Smooth muscle cell (in vitro differentiated cells): Measurements from ENCODE around the gene MORN1. TPM values are rescaled to one million over a fixed set of nuclear protein-coding genes. Genes with fewer than 3 reads are reported as not detected.

Experiments used
- DNase-seq: peaks from one replicate; lab custom pipeline; 2025; ENCODE audit not compliant: unreplicated experiment; lab: John Stamatoyannopoulos, UW
- H2AFZ ChIP-seq: fragments of 200-600 bp; sonication (generic); 2 replicates; pipeline ENCODE4 v1.6.0; 2016; ENCODE audit warnings: antibody characterized with exemption, low read depth, mild to moderate bottlenecking
- H3F3A ChIP-seq: fragments of 200-600 bp; sonication (generic); 2 replicates; pipeline ENCODE4 v1.6.0; 2017; ENCODE audit warnings: antibody characterized with exemption, low read depth
- H3K27ac ChIP-seq: fragments of 200-600 bp; sonication (generic); 2 replicates; pipeline ENCODE4 v1.5.1; 2016; ENCODE audit warnings: low read depth, mild to moderate bottlenecking
- H3K27me3 ChIP-seq: fragments of 200-600 bp; sonication (generic); 2 replicates; pipeline ENCODE4 v1.6.1; 2016; ENCODE audit warnings: low read depth, mild to moderate bottlenecking
- H3K36me3 ChIP-seq: fragments of 200-600 bp; sonication (generic); 2 replicates; pipeline ENCODE4 v1.5.1; 2016; ENCODE audit warnings: low read depth
- H3K4me1 ChIP-seq: fragments of 200-600 bp; sonication (generic); 2 replicates; pipeline ENCODE4 v1.5.1; 2016; ENCODE audit warnings: low read depth
- H3K4me2 ChIP-seq: fragments of 200-600 bp; sonication (generic); 2 replicates; pipeline ENCODE4 v1.6.0; 2016; ENCODE audit warnings: mild to moderate bottlenecking
- H3K4me3 ChIP-seq: fragments of 200-600 bp; sonication (generic); 2 replicates; pipeline ENCODE4 v1.5.1; 2016; ENCODE audit warnings: mild to moderate bottlenecking
- H3K79me2 ChIP-seq: fragments of 200-600 bp; sonication (generic); 2 replicates; pipeline ENCODE4 v1.6.0; 2016; ENCODE audit warnings: low read depth, mild to moderate bottlenecking
- H3K9ac ChIP-seq: fragments of 200-600 bp; sonication (generic); 2 replicates; pipeline ENCODE4 v1.6.0; 2016; ENCODE audit warnings: low read depth
- H3K9me3 ChIP-seq: fragments of 200-600 bp; sonication (generic); replicated peaks from 2 replicates; pipeline ENCODE4 v1.5.1; 2016; ENCODE audit warnings: low read depth
- H4K20me1 ChIP-seq: fragments of 200-600 bp; sonication (generic); 2 replicates; pipeline ENCODE4 v1.6.0; 2016; ENCODE audit warnings: low read depth
- WGBS: methylation state at CpG from one replicate; pipeline ENCODE4 v1.1.7; 2016; ENCODE audit warnings: low lambda C conversion rate; 5-methylcytosine and 5-hydroxymethylcytosine counted together
- polyA plus RNA-seq: library from polyadenylated mRNA; unstranded; fragments of >200 nt; fragmentation: Nextera tagmentation; extraction: Ambion mirVana; gene quantifications from 2 replicates; pipeline ENCODE4 v1.2.1, GENCODE V29; 2016
- total RNA-seq: library from RNA; depleted of rRNA; stranded (reverse); fragments of >200 nt; gene quantifications from 2 replicates; pipeline ENCODE4 v1.2.3, GENCODE V29; 2014
- TF ChIP-seq, protein P1 (sequence below): fragments of 200-600 bp; sonication (generic); IDR thresholded peaks from 2 replicates; pipeline ENCODE4 v1.5.1; 2017; ENCODE audit warnings: borderline replicate concordance, mild to moderate bottlenecking, antibody characterized with exemption; ENCODE audit not compliant: insufficient read depth, poor library complexity, severe bottlenecking

MORN1 gene
- total and polyA plus RNA-seq, 2 experiments from 2014 or later: 4.9 to 6.2 TPM

DNA sequence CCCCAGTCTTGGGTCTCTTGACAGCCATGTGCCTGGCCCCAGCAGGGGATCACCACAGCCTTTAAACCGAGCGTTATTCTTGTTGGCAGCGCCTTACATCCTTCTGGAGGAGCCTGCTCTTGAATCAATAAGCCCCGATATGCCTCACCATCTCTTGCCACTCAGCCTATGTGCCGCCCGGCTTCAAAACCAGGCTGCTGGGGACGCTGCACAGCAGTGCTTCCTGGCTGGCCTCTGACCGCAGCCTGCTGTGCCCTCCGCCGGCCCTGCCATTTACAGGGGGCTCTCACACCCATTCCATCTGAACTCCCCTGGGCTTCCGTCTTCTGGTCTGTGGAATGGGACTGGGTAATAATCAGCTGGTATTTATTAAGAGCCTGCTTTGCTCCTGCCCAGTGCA is 24.0 kb upstream of the MORN1 start:
- Histone ChIP-seq H2AFZ (no peak overlapping the region), H3K79me2 (no peaks in the 10 kb centered on the region)
- 84% methylated on average over 11 of the region's 11 CpGs for WGBS

DNA sequence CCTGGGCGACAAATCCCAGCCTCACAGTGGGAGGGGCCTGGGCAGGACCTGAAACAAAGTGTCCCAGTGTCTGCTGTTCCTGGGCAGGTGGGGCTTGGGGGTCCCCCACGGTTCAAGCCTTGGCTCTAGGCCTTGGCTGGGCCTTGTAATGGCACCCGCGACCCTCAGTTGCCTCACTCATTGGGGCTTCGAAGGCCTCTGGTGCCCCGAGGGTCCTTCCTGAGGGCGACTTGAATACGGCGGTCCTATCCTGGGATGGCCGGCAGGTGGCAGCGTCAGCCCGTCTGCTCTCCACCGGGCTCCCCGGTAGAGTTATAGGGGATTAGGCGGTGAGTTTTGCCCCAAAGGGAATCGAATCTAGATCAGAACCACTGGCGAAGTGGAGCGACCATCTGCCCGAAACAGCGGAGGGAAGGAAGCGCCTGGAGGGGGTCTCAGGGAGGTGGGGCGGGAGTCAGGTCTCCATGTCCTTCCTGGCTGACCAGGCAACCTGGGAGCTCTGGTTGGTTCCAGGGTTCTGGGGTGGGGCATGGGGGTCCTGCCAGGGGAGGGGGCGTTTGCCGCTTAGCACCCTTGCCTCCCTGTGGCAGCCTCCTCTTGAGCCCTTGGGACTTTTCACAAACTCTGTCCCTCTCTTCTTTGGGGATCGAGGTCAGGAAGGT is 23.1 kb upstream of the MORN1 start:
- H3K27ac ChIP-seq: no peak overlapping the region
- 6% methylated on average over 24 of the region's 25 CpGs for WGBS
- H4K20me1 ChIP-seq: no peaks in the 10 kb centered on the region
- no peak overlapping the region for H2AFZ ChIP-seq
- peak overlapping the region; percentile 99 for H3K4me2 ChIP-seq
- peak overlapping the region; percentile 95 for H3K4me3 ChIP-seq
- no peaks in the 10 kb centered on the region for H3K9me3 ChIP-seq
- H3K36me3 ChIP-seq: no peaks in the 10 kb centered on the region
- no peaks in the 10 kb centered on the region for H3K27me3 ChIP-seq
- no peaks in the 10 kb centered on the region for H3F3A ChIP-seq
- no peaks in the 10 kb centered on the region for H3K79me2 ChIP-seq
- no peak overlapping the region for H3K9ac ChIP-seq
- peaks cover 18% of the 10 kb centered on the region for H3K4me1 ChIP-seq
- peak; percentile 30 for DNase-seq
- TF ChIP-seq, protein P1, sequence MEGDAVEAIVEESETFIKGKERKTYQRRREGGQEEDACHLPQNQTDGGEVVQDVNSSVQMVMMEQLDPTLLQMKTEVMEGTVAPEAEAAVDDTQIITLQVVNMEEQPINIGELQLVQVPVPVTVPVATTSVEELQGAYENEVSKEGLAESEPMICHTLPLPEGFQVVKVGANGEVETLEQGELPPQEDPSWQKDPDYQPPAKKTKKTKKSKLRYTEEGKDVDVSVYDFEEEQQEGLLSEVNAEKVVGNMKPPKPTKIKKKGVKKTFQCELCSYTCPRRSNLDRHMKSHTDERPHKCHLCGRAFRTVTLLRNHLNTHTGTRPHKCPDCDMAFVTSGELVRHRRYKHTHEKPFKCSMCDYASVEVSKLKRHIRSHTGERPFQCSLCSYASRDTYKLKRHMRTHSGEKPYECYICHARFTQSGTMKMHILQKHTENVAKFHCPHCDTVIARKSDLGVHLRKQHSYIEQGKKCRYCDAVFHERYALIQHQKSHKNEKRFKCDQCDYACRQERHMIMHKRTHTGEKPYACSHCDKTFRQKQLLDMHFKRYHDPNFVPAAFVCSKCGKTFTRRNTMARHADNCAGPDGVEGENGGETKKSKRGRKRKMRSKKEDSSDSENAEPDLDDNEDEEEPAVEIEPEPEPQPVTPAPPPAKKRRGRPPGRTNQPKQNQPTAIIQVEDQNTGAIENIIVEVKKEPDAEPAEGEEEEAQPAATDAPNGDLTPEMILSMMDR: peak; percentile 88

More for the DNA sequence above, 24.0 kb upstream of the MORN1 start:
- TF ChIP-seq, protein P1: no peak
- Histone ChIP-seq H3K9me3 (no peaks in the 10 kb centered on the region), H4K20me1 (no peaks in the 10 kb centered on the region), H3K27me3 (no peaks in the 10 kb centered on the region), H3K4me1 (peaks cover 18% of the 10 kb centered on the region), H3K4me2 (no peak overlapping the region), H3K9ac (no peak overlapping the region), H3F3A (no peaks in the 10 kb centered on the region), H3K36me3 (no peaks in the 10 kb centered on the region), H3K4me3 (no peak overlapping the region), H3K27ac (no peak overlapping the region)
- no peak for DNase-seq

DNA sequence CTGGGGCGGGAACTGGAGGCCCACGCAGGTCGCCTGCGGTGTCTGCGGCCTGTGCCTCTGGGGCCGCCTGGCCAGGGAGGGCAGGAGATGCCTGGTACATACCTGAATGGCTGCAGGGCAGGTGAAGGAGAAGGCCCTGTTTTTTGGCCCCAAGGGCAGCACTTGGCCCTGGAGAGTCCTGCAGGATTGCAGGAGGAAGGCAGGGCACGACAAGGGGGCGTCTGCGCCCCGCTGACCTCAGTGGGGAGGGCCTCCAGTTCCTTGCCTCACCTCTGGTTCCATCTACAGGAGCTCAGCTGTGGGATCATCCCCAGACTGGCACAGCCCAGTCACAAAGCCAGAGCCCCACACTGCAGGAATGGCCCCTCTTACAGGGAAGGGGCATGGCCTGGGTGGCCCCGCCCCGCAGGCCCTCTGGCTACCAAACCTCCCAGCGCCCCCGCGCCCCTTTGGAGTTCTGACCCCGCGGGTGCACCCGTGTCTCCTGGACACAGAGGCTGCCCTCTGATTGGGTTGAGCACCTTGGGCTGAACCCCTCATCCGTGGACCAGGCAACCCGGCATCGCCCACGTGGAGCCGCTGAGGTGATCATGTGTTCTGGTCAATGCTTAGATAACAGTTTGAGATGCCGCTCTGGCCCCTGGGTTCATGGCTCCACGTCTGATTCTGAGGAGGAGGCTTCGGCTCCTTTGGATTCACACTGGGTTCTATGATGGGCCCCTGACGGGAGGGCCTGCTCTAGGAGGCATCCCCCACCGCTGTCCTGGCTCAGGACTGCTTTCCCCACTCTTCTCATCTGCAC is 22.3 kb upstream of the MORN1 start:
- Histone ChIP-seq H3K4me2 (peak overlapping the region; percentile 99), H3K9me3 (no peaks in the 10 kb centered on the region), H3K9ac (no peak overlapping the region), H3F3A (no peaks in the 10 kb centered on the region), H3K27me3 (no peaks in the 10 kb centered on the region), H3K27ac (no peak overlapping the region), H4K20me1 (no peaks in the 10 kb centered on the region), H3K4me1 (peaks cover 18% of the 10 kb centered on the region), H3K79me2 (no peaks in the 10 kb centered on the region), H3K36me3 (no peaks in the 10 kb centered on the region), H2AFZ (no peak overlapping the region), H3K4me3 (peak overlapping the region; percentile 95)
- WGBS: 25% methylated on average over 27 of the region's 28 CpGs
- TF ChIP-seq, protein P1: no peak
- DNase-seq: no peak
